GM18867 (cell line): ENCODE measurements around the gene ECE1.

ENCODE experiments used
- ATAC-seq: cut with Tn5 transposase; IDR thresholded peaks from one replicate; pipeline ENCODE4 v1.9.1; 2021; ENCODE audit warnings: mild to moderate bottlenecking, moderate library complexity; ENCODE audit not compliant: unreplicated experiment

ECE1 gene

DNA sequence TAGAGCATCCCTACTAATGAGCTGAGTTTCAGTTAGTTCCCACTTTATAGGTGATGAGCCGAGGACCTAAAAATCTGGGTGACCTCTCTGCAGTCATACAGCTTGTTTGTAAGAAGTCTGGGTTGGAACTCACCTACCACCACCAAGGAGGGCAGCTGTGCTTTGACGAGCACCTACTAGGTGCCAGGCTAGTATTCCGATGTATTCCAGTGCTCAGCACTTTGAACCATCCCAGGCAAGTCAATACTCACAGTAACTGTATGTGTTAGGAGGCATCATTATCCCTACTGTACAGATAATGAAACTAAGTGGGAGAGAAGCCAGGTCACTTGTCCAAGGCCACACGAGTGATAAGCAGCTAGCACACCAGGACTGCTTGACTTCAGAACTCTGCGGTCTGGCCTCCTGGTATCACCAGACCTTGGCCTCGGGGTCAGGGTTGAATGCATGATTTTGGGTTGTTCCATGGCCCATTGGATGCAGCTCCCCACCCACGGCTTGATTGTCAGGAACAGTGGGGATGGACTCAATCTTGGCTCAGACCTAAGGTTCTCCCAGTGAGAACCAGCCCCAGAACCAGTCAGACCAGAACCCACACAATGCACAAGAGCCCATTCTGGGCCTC, 20.7 kb downstream of the ECE1 start:
- ATAC-seq = no peak

GRCh38 chr1:21268281-21269239, 21.7 kb downstream of the ECE1 start:
- ATAC-seq = no peak

- no peak for ATAC-seq
These were observed 22.8 kb downstream of the ECE1 start for GRCh38 chr1:21267191-21268077.

DNA sequence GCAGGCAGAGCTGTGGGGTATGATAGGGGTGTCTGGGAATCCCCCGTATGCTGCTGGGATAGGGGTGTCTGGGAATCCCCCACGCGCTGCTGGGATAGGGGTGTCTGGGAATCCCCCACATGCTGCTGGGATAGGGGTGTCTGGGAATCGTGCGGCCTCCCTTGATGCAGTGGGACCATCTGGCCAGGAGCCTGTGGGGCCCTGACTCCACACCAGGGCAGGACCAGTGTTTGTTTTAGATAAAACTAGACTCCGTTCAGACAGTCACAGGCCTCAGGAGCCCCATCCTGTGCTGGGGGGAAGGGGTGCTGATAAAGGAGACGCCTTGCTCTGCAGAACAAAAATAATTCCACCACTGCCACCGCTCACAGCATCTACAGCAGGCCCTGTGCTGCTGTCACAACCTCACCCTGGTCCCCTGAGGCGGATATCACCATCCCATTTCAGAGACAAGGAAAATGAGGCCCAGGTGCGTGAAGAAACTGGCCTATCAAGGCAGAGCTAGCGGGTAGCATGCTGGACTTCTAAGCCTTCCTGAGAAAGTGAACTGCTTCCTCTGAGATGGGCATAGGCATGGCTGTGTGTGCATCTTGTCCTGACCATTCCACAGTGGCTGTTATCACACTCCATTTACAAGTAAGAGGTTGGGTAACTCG, 24.0 kb downstream of the ECE1 start:
- ATAC-seq = no peak

GRCh38 chr1:21265644-21266043, 24.6 kb downstream of the ECE1 start:
- ATAC-seq = no peak

DNA sequence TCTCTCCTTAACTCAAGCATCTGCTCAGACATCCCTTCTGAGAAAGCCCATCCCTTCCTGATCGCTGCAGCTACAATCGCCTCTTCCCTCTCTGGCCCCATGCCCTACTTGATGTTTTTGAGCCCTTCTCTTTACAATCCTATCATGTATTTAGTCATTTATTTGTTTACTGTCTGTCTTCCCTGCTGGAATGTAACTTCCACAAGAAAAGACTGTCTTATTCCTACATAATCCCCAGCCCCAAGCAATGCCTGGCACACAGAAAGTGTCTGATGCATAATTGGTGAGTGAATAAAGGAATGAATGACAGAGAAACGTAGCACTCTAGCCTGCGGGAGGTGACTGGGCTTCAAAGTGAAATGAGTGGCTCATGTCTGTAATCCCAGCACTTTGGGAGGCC, 25.4 kb downstream of the ECE1 start:
- ATAC-seq = no peak

DNA sequence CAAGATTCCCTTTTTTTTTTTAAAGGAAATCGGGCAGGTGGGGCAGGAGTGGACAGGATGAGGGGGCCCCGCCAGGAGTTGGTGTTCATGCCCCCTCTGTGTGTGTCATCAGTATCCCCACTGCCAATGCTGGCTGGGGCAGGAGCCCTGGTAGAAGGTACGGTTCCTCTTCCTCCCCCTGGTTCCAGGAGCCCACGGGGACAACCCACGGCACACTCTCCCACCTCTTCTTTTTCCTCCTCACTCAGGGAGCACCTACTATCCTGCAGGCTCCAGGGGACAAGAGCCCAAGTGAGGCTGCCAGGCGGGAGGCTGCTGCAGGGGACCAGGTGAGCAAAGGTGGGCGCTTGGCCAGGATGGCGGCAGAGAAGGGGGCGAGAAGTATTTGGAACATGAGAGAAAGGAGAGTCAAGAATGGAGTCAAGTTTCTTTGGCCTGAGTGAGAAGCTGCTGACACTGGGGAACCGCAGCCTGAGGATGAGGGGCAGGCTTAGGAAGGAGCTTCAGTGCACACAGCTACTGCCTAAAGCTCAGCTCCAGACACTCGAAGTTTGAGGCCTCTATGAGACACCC, 26.5 kb downstream of the ECE1 start:
- ATAC-seq = no peak

DNA sequence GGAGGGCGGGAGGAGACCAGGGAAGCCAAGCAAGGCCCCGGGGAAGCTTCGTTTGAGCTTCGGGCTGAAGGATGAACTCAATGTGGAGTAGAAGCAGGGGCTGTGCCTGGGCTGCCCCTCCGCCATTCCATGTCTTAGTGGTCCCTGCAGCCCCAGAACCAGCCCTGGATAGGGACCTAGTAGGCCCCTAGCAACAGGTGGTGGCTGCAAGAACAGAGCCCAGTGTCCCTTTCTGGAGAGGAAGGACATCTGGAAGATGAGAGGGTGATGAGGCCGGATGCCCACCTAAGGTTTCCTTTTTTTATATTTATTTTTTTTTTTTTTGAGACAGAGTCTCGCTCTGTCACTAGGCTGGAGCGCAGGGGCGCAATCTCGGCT, 27.2 kb downstream of the ECE1 start:
- no peak for ATAC-seq

DNA sequence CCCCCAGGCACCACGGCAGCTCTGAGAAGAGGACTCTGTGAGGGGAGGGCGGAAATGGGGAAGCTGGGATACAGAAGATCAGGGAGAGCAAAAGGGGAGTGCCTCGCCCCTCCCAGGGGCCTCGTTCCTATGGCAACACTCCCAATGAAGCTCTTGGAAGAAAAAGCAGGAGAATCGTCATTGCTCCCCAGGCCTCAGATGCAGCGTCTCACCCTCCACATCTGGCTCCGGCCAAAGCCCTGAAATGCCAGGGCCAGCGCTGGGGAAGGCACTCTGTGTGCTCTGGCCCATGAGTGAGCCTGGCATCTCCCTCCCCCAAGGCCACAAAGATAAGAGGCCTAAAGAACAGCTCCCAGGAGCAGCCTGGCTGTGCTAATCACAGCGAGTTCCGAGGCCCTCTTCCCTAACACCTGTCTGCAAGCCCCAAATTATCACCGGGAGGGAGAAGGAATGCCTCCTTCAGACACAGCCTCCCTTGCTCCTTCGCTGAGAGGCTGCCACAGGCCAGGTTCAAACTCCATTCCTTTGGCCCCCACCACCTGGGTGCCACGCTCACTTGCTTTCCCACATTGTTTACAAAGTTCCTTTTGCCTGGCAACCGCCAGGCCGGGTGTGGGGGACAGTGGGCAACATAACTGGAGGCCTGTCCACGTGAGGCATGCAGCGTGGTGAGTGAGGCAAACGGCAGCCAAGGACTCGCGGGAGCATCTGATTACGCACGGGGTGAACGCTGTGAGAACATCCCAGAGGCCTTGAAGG, 27.8 kb downstream of the ECE1 start:
- ATAC-seq = no peak

GRCh38 chr1:21261551-21262292, 28.5 kb downstream of the ECE1 start:
- ATAC-seq = no peak

- no peak for ATAC-seq
These were observed 29.7 kb downstream of the ECE1 start for GRCh38 chr1:21260405-21261125.

DNA sequence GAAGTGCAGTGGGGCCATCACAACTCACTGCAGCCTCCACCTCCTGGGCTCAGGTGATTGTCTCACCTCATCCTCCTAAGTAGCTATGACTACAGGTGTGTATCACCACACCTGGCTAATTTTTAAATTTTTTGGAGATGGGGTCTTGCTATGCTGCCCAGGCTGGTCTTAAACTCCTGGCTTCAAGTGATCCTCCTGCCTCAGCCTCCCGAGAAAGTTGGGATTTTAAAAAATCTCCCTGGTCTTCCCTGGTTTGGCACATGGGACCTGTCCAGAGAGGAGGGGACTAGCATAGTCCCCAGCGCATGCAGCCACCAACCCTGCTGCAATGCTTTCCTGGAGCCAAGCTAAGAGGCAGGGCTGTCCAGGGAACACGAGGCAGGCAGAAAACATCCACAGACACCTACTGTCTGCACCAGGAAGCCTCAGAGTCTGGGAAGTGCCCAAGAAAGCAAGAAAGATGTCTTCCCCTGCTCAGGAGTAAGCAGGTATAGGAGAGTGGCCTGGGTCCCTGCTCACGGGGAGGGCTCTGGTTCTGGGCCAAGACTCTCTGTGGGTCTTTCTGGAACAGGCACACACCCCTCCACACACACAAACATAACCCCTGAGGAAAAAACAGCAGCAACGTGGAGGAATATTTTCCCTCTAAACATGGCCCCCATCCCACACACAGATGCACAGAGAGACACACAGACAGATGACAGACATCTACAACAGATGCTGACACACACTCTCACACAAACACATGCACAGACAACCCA, 30.8 kb downstream of the ECE1 start:
- no peak for ATAC-seq

- no peak for ATAC-seq
These were observed 31.7 kb downstream of the ECE1 start for GRCh38 chr1:21258331-21259134.

DNA sequence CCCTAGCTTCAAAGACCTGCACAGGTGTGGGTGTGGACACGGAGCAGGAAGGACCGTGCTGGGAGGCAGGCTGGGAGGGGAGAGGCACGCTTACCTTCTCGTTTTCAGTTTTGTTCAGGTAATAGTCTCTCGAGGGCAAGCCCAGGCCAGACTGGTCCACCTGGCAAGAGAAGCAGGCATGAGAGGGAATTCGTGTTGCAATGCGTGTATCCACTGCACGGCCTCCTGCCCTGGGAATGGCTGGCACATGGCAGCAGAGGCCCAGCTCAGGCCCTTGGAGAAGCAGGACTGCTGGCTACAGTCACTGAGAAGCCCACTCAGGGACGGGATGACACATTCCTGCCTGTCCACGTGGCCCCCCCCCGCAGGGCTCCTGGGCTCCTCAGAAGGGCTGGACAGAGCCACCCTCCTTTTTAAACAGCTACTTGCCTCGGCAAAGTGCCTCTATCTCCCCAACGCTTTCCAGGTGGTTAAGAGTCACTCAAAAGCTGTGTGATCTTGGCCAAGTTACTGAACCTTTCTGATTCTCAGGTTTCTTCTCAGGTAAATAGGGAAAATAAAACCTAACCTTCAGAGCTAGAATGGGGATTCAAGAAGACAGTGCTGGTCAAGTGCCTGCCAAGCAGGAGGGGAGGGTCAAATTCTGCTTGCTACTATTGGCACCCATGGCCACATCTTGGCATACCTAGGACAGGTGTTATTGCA, 32.7 kb downstream of the ECE1 start:
- ATAC-seq = no peak

DNA sequence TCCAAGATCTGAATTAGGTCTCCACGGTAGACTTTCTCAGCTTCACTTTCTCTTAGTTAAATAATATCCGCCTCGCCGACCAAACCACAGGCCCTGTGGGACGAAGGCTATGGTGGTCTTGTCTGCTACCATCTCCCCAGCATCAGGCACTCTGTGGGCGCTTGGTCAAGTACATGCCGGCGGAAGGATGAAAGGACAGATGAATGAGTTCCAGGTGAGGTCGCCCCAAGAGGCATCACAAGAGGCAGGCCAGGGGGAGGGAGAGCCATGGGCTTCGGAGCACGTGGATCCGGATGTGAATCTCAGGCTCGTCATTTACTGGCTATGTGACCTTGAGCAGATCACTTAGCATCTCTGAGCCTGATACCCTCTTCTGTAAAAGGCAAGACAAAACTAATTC, 33.5 kb downstream of the ECE1 start:
- no peak for ATAC-seq

GRCh38 chr1:21255943-21256320, 34.3 kb downstream of the ECE1 start:
- ATAC-seq = no peak
